Forelimb muscle (tissue), 1 donor: ENCODE measurements around the gene GLUD1. TPM values are rescaled to one million over a fixed set of nuclear protein-coding genes. Genes with fewer than 3 reads are reported as not detected.
"Not testable (repeated sequence)": the region's sequence is repeated elsewhere in the genome, so short reads cannot be mapped to it uniquely, and the experiment has no call there.

ENCODE experiments used
- DNase-seq: peaks from one replicate; pipeline ENCODE4 v3.0.0-alpha.2; 2013; ENCODE audit warnings: low read depth
- polyA plus RNA-seq: library from polyadenylated mRNA; unstranded; fragments of 120-200 nt; gene quantifications from one replicate; pipeline ENCODE4 v1.2.1, GENCODE V29; 2013; ENCODE audit not compliant: insufficient read length

Gene GLUD1
- 52.3 TPM for polyA plus RNA-seq

DNA sequence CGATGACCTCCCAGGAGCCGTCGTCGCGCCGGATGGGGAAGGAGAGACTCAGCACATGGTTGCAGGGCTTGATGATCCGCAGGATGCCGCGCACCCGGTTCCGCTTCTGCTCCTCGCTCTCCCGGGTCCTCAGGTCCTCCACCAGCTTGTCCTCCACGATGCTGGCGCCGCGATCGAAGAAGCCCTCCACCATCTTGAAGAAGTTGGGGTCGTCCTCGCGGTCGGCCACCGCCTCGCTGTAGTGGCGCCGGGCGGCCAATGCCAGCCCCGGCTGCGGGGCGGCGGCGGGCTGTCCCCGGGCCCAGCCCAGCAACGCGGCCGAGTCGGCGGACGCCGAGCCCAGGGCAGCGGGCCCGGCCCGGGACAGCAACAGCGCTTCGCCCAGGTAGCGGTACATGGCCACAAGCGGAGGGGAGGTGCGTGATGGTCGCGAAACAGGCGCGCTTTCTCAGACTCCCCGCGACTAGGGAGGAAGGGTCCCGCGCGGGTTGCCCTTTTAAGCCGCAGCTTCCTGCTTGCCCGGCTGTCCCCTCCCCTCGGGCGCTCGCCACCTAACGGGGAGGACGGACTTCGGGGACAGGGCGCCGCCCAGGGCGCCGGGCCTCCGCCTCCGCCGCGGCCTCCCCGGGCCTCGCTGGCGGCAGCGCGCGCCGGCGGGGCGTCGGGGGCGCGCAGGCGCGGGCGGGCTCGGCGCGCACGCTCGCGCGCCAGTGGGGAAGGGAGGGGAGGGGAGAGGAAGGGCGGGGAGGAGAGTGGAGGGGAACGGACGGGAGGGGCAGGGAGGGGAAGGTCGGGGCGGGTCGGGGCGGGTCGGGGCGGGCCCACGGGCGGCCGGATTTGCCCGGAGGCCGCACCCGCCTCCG is at the start of gene GLUD1, which contains the start of gene SHLD2:
Gene GLUD1, minus strand, starts transcription at position 471 of the 863 bp plus-strand sequence. Its CDS starts 74 bp downstream, at position 397.
Gene SHLD2, plus strand, starts transcription at position 834 of the 863 bp plus-strand sequence. CDS start 56,149 bp downstream, outside the sequence.
- DNase-seq = peak; percentile 76

DNA sequence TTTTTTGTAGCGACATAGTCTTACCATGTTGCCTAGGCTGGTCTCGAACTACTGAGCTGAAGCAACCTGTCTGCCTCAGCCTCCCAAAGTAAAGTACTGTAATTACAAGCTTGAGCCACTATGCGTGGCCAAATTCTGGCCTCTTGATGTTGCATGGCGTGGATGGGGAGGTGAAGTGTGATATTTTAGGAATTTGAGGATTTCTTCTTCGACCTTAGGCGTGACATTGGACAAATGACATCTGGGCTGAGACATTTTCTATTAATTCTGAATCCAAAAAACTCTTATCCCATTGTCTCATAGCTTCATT is 48.4 kb upstream of the GLUD1 start:
- not testable (repeated sequence) for DNase-seq

DNA sequence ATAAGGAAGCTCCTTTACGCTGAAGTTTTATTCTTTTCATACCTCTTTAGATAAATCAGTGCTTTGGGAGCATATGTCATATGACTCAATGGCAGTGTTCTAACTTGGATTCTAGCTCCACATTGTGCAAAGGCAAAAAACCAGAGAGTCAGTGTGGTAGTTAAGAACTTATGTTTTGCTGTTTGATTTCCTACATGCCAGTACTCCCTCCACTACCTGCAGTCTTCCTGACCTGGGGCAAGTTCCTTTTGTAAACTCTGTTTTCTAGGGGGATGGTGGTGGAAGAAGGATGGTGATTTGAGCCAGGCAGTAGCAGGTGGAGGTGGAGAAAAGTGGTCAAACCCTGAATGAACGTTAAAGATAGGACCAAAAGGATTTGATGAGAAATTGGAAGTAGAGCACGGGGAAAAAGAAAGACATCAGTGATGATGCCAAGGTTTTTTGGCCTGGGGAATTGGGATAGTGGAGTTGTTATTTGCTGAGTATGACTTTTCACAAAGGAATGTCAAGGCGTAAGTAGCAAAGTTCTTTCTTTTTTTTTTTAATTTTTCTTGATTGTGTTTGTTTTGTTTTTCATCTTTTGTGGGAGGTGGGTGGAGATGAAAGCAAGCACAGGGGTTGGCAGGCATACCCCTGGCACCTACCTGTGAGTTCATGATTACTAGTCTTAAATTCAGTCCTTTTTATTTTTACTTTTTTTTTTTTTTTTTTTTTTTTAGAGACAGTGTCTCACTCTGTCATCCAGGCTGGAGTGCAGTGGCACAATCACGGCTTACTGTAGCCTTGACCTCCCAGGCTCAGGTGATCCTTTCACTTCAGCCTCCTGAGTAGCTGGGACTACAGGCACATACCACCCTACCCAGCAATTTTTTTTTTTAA is 47.8 kb upstream of the GLUD1 start:
- peak; percentile 41 for DNase-seq

DNA sequence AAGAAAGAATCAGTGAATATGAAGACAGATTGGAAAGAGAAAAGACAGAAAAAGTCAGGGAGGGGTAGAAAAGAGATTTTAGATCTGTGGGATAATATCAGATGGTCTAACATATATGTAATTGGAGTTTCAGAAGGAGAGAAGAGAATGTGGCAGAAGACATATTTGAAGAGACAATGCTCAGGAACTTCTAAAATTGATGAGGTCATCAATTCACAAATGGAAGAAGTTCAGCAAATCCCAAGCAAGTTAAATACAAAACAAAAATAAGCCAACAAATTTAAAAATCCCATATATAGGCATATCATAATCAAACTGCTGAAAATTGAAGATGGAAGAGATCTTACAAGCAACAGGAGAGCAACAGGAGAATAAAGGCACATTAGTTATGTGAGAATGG is 42.8 kb upstream of the GLUD1 start:
- DNase-seq = not testable (repeated sequence)

DNA sequence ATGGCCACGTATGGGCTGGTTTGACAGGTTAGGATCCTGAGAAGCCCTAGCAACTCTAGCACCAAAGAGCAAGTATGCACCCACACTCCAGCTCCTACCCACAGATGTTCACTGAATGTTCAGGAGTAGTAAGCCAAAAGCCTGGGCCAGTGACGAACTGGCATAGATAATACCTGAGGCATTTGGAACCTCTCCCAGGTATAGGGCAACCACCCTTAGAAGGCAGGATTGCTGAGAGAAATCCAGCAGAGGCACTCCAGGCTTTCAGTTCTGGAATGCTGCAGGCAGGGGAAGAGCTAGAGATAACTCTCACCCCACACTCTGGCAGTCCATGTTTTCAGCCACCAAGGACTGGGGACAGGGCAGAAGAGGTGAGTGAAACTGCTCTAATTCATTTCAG is 39.8 kb upstream of the GLUD1 start:
- not testable (repeated sequence) for DNase-seq

DNA sequence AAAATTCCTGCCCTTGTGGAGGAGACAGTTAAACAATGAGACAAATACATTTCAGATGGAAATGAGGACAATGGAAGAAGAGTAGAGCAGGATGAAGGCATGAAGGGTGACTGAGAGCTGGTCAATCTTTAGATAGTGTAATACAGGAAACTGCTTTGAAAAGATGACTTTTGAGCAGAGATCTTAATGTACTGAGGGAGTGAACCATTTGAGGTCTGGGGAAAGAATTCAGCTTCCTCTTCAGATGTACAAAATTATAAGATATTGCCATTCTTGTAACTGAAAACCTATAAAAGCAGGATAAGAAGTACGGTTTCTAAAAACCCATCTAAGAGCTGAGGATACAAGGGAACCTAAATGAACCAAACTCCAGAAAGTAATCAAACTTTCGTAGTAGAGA is 39.3 kb upstream of the GLUD1 start:
- not testable (repeated sequence) for DNase-seq

DNA sequence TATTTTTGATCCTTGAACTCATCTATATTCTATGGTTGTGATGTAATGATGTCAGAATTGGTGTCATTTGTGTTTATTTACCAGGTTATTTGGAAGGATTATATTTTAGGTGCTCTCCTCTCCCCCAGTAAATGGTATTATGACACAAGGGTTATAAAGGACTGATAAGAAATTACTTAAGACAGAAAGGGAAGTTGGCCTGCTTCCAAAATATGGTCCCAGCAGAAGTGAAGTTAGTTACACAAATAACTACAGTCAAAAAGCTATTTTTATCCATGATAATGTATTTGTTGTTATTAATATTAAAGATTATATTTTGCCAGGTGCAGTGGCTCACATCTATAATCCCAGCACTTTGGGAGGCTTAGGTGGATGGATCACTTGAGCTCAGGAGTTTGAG is 37.5 kb upstream of the GLUD1 start:
- peak; percentile 11 for DNase-seq

DNA sequence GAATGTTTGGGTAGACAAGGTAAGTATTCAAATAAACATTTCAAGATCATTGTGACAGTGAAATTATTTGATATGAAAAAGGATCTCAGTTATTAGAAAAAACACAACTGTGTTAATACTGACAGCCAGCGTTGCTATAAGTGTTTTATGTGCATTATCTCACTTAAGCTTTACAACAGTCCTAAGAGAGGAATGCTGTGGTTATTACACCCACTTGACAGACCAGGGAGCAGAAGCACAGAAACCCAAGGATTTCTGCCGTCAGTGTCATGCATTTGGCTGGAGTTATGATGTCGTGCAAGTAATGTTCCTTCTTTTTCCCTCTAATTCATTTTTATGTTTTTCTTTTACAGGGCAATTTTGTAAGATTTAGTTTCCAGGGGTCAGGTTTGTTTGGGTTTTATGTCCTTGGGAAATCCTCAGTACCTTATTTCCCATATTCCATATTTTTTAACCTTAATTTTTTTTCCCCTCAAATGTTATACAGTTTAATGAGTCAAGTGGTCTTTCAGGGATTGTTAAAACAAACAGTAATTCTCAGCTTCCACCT is 33.0 kb upstream of the GLUD1 start:
- DNase-seq = not testable (repeated sequence)

DNA sequence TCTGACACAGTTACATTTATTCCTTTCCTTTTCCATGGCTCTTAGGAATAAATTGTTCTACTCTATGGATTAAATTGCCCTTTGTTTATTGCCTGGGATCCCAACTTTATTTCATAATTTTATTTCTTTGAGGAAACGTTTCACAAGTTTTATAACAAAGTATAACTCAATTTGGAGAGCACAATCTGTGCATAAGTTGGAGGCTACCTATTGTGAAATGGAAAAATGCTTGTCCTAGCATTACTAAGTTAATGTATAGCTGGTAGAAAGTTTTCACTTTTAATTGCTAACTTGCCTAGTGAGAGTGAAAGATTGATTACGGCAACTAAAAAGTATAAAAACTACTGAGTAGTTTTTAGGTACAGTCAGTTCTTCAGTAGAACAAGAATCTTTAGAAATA is 32.4 kb upstream of the GLUD1 start:
- DNase-seq = not testable (repeated sequence)

DNA sequence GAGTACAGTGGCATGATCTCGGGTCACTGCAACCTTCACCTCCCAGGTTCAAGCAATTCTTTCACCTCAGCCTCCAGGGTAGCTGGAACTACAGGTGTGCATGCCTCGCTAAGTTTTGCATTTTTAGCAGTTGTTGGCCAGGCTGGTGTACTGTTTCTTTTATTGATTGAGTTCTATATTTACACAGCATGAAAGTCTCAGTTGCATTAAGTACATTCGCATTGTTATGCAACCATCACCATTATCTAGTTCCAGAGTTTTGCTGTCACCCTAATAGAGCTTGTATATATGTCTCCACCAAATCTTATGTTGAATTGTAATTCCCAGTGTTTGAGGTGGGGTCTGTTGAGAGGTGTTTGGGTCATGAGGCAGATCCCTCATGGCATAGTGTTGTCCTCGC is 28.7 kb upstream of the GLUD1 start:
- not testable (repeated sequence) for DNase-seq

DNA sequence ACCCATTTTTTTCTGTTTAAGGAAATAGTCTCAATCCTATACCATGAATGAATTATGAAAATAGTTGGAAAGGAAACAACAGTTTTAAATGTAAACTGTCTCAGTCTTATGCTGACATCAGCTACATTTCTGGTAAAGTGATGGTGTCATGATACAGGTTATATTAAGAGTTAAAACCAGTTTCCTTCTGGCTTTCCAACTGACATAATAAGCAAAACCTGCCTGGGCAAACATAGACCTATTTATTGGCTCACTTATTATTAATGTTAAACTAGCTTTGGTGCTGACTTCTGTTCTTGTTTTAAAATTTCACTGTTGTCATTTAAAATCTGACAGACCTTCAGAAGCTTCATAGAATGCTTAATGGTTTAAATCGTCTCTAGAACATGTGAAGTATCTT is 24.4 kb upstream of the GLUD1 start:
- not testable (repeated sequence) for DNase-seq

DNA sequence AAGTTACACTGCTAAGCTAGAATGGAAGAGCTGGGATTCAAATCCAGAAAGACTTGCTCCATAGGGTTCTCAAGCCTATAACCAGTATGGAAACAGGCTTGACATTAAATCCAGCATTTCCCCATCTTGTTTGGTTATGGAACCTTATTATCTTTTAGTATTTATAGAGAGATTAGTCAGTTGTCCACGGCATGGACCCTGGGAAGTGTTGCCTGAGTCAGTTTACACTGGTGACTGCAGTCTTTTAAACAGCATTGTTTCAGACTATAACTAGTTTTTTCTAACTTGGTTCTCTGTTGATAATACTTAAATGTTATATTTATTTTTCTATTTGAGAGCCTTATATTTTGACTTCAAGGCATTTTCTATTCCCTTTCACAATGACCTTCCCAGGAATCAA is 23.5 kb upstream of the GLUD1 start:
- not testable (repeated sequence) for DNase-seq

DNA sequence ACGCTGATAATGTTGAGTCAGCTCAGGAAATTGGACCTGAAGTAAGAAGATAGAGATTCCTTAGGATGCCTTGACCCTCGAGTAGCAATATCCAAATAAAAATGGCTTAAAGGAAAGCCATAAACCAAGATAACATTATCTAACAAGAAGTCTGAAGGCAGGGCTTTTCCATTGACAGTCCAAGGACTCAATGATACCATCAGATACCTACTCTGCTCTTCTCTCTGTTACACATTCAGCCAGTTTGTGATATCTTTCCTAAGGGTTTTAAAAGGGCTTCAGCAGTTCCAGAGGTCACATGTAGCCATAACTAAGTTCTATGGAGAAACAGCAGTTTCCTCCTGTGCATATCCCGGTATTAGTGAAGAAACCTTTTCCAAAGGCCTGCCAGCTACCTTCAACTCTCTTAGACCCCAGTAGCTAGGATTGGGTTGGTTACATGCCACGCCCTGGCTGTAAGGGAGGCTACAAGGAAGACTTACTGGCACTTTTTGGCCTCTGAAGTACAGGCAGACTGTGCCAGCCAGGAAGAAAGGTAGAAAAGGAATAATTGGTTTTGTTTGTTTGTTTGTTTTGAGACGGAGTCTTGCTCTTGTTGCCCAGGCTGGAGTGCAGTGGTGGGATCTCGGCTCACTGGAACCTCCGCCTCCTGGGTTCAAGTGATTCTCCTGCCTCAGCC is 10.9 kb upstream of the GLUD1 start:
- DNase-seq = no peak

DNA sequence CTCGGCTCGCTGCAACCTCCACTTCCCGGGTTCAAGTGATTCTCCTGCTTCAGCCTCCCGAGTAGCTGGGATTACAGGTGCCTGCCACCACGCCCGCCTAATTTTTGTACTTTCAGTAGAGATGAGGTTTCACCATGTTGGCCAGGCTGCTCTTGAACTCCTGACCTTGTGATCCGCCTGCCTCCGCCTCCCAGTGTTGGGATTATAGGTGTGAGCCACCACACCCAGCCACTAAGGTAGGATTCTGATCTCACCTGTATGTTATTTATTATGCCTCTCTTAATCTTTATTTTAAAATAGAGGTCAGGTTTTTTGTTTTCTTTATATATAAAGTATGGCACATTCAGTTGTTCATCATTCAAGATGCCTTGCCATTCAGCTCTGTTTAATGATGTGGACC is 10.1 kb upstream of the GLUD1 start:
- not testable (repeated sequence) for DNase-seq

DNA sequence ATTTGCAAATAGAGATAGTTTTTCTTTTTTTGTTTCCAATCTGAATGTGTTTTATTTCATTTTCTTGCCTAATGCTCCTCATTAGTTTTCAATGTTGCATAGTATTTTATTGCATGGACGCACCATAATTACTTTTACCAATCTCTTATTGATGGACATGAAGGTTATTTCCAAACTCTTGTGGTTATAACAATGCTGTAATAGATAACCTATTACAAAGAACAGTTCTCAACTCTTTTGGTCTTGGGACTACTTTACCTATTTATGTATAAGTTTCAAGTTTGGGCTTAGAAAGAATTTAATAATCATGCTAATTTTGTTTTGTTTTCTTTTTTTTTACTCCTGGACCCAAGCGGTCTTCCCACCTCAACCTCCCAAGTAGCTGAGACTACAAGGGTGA is 7.4 kb upstream of the GLUD1 start:
- DNase-seq = no peak

DNA sequence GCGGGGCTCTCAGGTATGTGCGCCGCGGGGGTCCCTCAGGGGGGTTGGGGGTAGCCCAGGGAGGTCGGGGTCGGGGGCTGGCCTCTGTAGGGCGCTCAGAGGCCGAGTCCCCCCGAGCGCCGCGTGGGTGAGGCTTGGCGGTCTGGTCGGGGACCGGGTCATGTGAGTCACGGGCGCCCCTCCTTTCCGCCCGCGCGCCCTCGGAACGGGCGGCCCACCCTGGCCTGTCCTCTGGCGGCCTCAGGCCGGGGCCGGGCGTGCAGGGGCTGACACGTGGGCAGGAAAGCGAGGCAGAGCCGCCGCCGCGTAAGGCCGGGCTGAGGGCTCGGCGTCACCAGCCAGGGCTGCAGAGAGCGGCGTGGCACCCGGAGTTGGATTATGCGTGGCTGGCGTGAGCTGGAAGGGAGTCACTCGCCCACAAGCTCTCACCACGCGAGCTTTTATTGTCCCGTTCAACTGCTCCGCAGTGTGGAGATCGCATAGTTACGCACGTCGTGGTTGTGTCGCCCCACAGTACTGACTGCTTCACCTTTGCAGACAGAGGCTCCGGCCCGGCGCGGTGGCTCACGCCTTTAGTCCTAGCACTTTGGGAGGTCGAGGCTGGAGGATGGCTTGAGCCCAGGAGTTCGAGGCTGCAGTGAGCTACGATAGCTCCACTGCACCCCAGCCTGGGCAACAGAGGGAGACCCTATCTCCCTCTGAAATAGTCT is 748 bp upstream of the GLUD1 start:
- DNase-seq = no peak

DNA sequence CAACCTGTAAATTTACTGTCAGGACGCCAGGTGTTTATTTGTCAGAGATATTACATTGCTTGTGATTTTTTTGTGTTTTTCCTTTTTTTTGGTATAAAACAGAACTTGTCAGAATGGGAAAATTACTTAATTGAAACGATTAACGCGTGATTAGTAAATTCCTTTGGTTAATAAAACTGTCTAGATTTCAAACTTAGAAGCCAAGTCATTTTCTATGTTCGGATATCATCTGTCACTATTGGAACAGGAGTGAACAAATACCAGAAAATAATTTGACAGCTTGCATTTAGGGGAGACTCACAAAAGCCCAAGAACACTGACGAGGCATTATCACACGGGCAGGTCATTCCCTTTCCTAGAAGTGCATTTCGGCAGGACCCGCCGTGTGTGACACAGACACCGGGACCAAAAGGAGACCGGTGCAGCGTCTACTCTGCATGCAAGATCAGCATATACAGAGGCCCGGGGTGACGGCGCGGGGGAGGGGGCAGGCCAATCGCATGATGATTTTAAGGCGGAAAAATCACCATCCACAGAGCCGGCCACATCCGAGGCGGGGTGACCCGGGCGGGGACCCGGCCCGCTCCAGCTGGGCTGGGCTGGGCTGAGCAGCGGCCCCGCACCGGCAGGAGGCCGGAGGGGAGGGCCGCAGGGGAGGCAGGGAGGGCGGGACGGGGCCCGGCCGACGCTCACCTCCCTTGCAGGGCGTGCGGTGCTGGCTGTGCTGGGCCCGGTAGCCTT is 841 bp downstream of the GLUD1 start:
- no peak for DNase-seq

DNA sequence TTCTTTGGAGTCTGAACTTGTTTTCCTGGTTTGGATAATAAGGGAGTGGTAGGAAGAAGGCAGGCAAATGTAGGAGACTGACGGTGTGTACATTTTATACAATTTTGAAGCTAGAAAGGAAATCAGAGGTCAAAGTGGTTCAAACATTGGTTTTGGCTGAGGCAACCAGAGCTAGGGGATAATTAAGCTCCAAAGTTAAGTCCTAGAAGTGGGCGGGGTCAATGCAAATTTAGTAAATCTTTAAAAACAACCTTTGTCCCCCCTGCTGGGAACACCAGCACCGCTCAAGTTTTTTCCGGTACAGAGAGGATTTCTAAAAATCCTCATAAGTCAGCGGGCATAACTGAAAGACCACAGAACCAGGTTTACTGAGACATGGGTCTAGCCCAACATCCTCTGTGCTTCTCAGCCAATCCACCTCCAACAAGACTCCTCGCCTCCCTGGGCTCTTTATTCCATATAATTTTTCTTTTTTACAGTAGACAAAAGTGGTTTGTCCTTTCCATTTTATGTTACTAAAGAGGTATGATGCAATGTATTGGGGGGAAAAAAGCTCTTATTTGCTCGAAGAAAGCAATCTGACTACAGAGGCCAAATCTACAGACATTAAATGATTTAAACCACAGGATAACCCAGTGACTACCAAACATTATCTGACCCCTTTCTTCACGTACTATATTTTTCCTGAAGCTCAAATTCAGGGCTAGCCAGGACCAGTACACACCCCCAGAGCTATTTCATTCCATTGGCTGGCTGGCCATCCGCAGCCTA is 1.6 kb downstream of the GLUD1 start:
- DNase-seq = no peak

DNA sequence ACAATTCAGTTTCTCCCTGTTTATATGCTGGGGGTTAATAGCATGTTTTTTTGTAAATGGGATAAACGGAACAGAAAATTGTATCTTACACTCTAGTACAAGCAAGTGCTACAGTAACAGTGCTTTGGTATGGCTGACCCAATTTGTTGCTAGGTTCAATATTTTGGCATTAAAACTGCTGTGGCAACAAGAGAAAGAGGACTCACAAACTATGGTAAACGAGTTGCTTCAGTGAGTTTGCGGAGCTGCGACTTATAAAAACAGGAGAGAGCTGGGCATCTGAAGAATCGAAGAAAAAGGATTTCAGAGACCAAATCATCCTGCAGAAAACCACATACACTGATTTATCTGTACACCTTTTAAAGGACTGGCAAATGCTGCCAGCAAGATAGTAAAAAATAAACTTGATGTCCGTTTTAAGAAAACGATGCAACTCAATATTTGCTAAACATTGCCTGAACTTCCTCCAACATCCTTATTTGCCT is 2.2 kb downstream of the GLUD1 start:
- no peak for DNase-seq
